K562 (cell line): Measurements from ENCODE around the gene EVC.

Experiments
- CHD1 ChIP-seq: fragments of 200-600 bp; sonication (generic); IDR thresholded peaks from one replicate; pipeline ENCODE4 v1.6.1; 2012; ENCODE audit warnings: mild to moderate bottlenecking, moderate library complexity, low read length, inconsistent platforms
- CHD2 ChIP-seq: IDR thresholded peaks from 2 replicates; pipeline ENCODE4 v1.6.1; 2011; ENCODE audit warnings: low read depth, low read length
- CTCF ChIP-seq, 3 experiments: IDR thresholded peaks in 2 of 3; conservative IDR thresholded peaks in 1 of 3; 2 replicates each; pipeline ENCODE4 v1.5.1; 2011 to 2012; ENCODE audit warnings: low read length in 3 of 3, mild to moderate bottlenecking in 3 of 3, control low read depth in 2 of 3, improper control_type of control experiment in 1 of 3, inconsistent platforms in 1 of 3, low read depth in 1 of 3, mixed read lengths in 1 of 3, moderate library complexity in 1 of 3; ENCODE audit not compliant: insufficient read depth in 2 of 3
- ELK1 ChIP-seq: sonication (generic); formaldehyde crosslinking; IDR thresholded peaks from 2 replicates; pipeline ENCODE4 v1.8.1; 2022; ENCODE audit warnings: missing genetic modification reagents
- EZH2 ChIP-seq: IDR thresholded peaks from 2 replicates; pipeline ENCODE4 v1.6.1; 2012; ENCODE audit warnings: low read depth, mild to moderate bottlenecking, inconsistent platforms, low read length, borderline replicate concordance
- NCOA2 ChIP-seq, 2 experiments: fragments of 450-650 bp; IDR thresholded peaks; 2 replicates each; pipeline ENCODE4 v1.6.1; 2018; ENCODE audit warnings: mild to moderate bottlenecking in 2 of 2, moderate library complexity in 1 of 2; ENCODE audit not compliant: partially characterized antibody in 2 of 2
- SIN3A ChIP-seq, 2 experiments: fragments of 150-350 bp in 1 of 2; IDR thresholded peaks; 2 replicates each; pipeline ENCODE4 v1.6.1; 2011 to 2016; ENCODE audit warnings: borderline replicate concordance in 2 of 2, low read depth in 2 of 2, low read length in 2 of 2, mild to moderate bottlenecking in 2 of 2, moderate library complexity in 2 of 2; ENCODE audit not compliant: control insufficient read depth in 1 of 2

- TF ChIP-seq ELK1 (CRISPR knock-in tag) = no peak
- no peak for TF ChIP-seq CHD1
- no peak for TF ChIP-seq EZH2
- TF ChIP-seq NCOA2 (IDR thresholded peaks at IDR 0.05; ENCODE audit: partially characterized antibody in 2 of 2) = no peak
- no peak for TF ChIP-seq CTCF (IDR thresholded peaks at IDR 0.05 in 2 of 3, conservative IDR thresholded peaks at IDR 0.05 in 1 of 3; ENCODE audit: insufficient read depth in 2 of 3, low read depth in 1 of 3, low read length in 3 of 3)
- TF ChIP-seq CHD2 = no peak
- no peak for TF ChIP-seq SIN3A (IDR thresholded peaks at IDR 0.05; ENCODE audit: borderline replicate concordance in 2 of 2, control insufficient read depth in 1 of 2, low read depth in 2 of 2, low read length in 2 of 2)
Measured at GRCh38 chr4:5825321-5826041, 114.5 kb downstream of the EVC start.
